OCI-LY7 (cell line): ENCODE measurements around the gene PLEK.

Experiments used
- CTCF ChIP-seq: fragments of 200-600 bp; sonication (generic); conservative IDR thresholded peaks from 2 replicates; pipeline ENCODE4 v1.5.1; 2014; ENCODE audit warnings: mild to moderate bottlenecking, antibody characterized with exemption, low read length, moderate library complexity, mixed read lengths
- EZH2phosphoT487 ChIP-seq: fragments of 200-600 bp; sonication (generic); IDR thresholded peaks from 2 replicates; pipeline ENCODE4 v1.6.1; 2018; ENCODE audit warnings: low read depth, borderline replicate concordance, mild to moderate bottlenecking, mixed run types, antibody characterized with exemption, low read length, moderate library complexity, mixed read lengths

DNA sequence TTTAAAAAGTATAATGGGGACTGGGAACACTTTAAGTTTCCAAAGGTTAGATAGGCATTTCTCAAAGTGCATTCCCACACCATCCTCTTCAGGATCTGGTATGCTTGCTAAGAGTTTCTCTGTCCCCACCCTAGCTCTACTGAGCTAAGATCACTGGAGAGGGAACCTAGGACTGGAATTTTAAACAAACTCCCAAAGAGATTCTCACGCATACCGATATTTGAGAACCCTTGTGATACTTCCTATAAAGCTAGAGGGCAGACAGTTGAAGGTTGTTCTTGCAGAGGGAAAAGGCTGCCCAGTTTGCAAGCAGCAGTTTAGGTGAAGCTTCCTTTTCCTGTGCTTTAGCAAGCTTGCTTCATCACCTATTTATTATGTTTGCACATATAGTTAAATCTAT is 49.0 kb upstream of the PLEK start:
- 0 out of 2 replicates have a peak, but pooled peaks have one; percentile 15 for TF ChIP-seq CTCF
- TF ChIP-seq EZH2phosphoT487 = no peak
